Measurements from ENCODE around the gene NFIB.

NFIB gene

GRCh38 chr9:14104496-14104895, 209.4 kb downstream of the NFIB start:
- no peak for DNase-seq (ENCODE audit: low spot score)

- DNase-seq (ENCODE audit: low spot score): no peak
Observed at GRCh38 chr9:14103115-14103514, 210.8 kb downstream of the NFIB start.

- no peak for DNase-seq (ENCODE audit: low spot score)
Observed at GRCh38 chr9:14099737-14100136, 214.2 kb downstream of the NFIB start.

- no peak for DNase-seq (ENCODE audit: low spot score)
Observed at GRCh38 chr9:14098486-14099180, 215.3 kb downstream of the NFIB start.

GRCh38 chr9:14097666-14098415, 216.1 kb downstream of the NFIB start:
- DNase-seq (ENCODE audit: low spot score): no peak

GRCh38 chr9:14097215-14097614, 216.7 kb downstream of the NFIB start:
- no peak for DNase-seq (ENCODE audit: low spot score)

- no peak for DNase-seq (ENCODE audit: low spot score)
Observed at GRCh38 chr9:14096258-14096922, 217.6 kb downstream of the NFIB start.

GRCh38 chr9:14095277-14095676, 218.7 kb downstream of the NFIB start:
- DNase-seq (ENCODE audit: low spot score): no peak

GRCh38 chr9:14094491-14094890, 219.4 kb downstream of the NFIB start:
- DNase-seq (ENCODE audit: low spot score): no peak

GRCh38 chr9:14092344-14092743, 221.6 kb downstream of the NFIB start:
- no peak for DNase-seq (ENCODE audit: low spot score)

- DNase-seq (ENCODE audit: low spot score): no peak
Observed at GRCh38 chr9:14089051-14089803, 224.7 kb downstream of the NFIB start.

- DNase-seq (ENCODE audit: low spot score): no peak
Observed at GRCh38 chr9:14087576-14087975, 226.4 kb downstream of the NFIB start.

- DNase-seq (ENCODE audit: low spot score): no peak
Observed at GRCh38 chr9:14086495-14086894, 227.4 kb downstream of the NFIB start.

GRCh38 chr9:14085810-14086209, 228.1 kb downstream of the NFIB start:
- DNase-seq (ENCODE audit: low spot score): no peak

- no peak for DNase-seq (ENCODE audit: low spot score)
Observed at GRCh38 chr9:14084867-14085266, 229.1 kb downstream of the NFIB start.

GRCh38 chr9:14083366-14083765, 230.6 kb downstream of the NFIB start:
- no peak for DNase-seq (ENCODE audit: low spot score)

GRCh38 chr9:14082732-14083131, 231.2 kb downstream of the NFIB start:
- no peak for DNase-seq (ENCODE audit: low spot score)

GRCh38 chr9:14081745-14082144, 232.2 kb downstream of the NFIB start:
- no peak for DNase-seq (ENCODE audit: low spot score)

GRCh38 chr9:14080959-14081542, 232.9 kb downstream of the NFIB start:
- no peak for DNase-seq (ENCODE audit: low spot score)

- DNase-seq (ENCODE audit: low spot score): no peak
Observed at GRCh38 chr9:14079440-14079839, 234.5 kb downstream of the NFIB start.

- no peak for DNase-seq (ENCODE audit: low spot score)
Observed at GRCh38 chr9:14077672-14078071, 236.3 kb downstream of the NFIB start.

GRCh38 chr9:14075218-14075617, 238.7 kb downstream of the NFIB start:
- no peak for DNase-seq (ENCODE audit: low spot score)

All from Ammon's horn (tissue), 1 donor.